HepG2 (cell line): ENCODE measurements around the gene FEM1B. TPM values are rescaled to one million over a fixed set of nuclear protein-coding genes. Genes with fewer than 3 reads are reported as not detected.

Experiments used
- CAMTA2 ChIP-seq: sonication (generic); formaldehyde crosslinking; IDR thresholded peaks from 2 replicates; pipeline ENCODE4 v1.4.0; 2020; ENCODE audit warnings: mild to moderate bottlenecking, missing genetic modification reagents, borderline replicate concordance
- CBX5 ChIP-seq: sonication (generic); formaldehyde crosslinking; IDR thresholded peaks from 2 replicates; pipeline ENCODE4 v1.4.0; 2020; ENCODE audit warnings: missing genetic modification reagents, borderline replicate concordance
- GATAD1 ChIP-seq: IDR thresholded peaks from 2 replicates; pipeline ENCODE4 v1.6.1; 2016; ENCODE audit warnings: missing genetic modification reagents, missing compliant biosample characterization
- KLF11 ChIP-seq: IDR thresholded peaks from 2 replicates; pipeline ENCODE4 v1.6.1; 2016; ENCODE audit warnings: missing compliant biosample characterization
- KMT2A ChIP-seq: sonication (generic); formaldehyde crosslinking; IDR thresholded peaks from 2 replicates; pipeline ENCODE4 v1.4.0; 2020; ENCODE audit warnings: missing genetic modification reagents
- LCORL ChIP-seq, 2 experiments: fragments of 450-650 bp in 1 of 2; sonication (generic) in 1 of 2; formaldehyde crosslinking in 1 of 2; IDR thresholded peaks; 2 replicates each; pipeline versions ENCODE4 v1.5.0 to v1.6.1; 2017 to 2020; ENCODE audit warnings: antibody characterized with exemption in 1 of 2, missing genetic modification reagents in 1 of 2
- MLLT10 ChIP-seq: sonication (generic); formaldehyde crosslinking; IDR thresholded peaks from 2 replicates; pipeline ENCODE4 v1.4.0; 2020; ENCODE audit warnings: missing genetic modification reagents
- PHF5A ChIP-seq: IDR thresholded peaks from one replicate; pipeline ENCODE4 v1.6.1; 2018; ENCODE audit warnings: low read depth, missing genetic modification reagents; ENCODE audit not compliant: unreplicated experiment
- POLR2AphosphoS2 ChIP-seq: IDR thresholded peaks from 2 replicates; pipeline ENCODE4 v1.6.1; 2011; ENCODE audit warnings: low read depth, low read length, improper control_type of control experiment
- RORA ChIP-seq: sonication (generic); formaldehyde crosslinking; IDR thresholded peaks from 2 replicates; pipeline ENCODE4 v1.5.0; 2020; ENCODE audit warnings: mild to moderate bottlenecking, missing genetic modification reagents, moderate library complexity
- YEATS2 ChIP-seq: sonication (generic); formaldehyde crosslinking; IDR thresholded peaks from 2 replicates; pipeline ENCODE4 v1.4.0; 2020; ENCODE audit warnings: missing genetic modification reagents, borderline replicate concordance
- ZBTB21 ChIP-seq: sonication (generic); formaldehyde crosslinking; IDR thresholded peaks from 2 replicates; pipeline ENCODE4 v1.4.0; 2020; ENCODE audit warnings: missing genetic modification reagents
- ZBTB3 ChIP-seq: sonication (generic); formaldehyde crosslinking; IDR thresholded peaks from 2 replicates; pipeline ENCODE4 v1.4.0; 2020; ENCODE audit warnings: low read depth, mild to moderate bottlenecking, moderate library complexity, missing genetic modification reagents, borderline replicate concordance
- ZFP82 ChIP-seq: sonication (generic); formaldehyde crosslinking; IDR thresholded peaks from 2 replicates; pipeline ENCODE4 v1.5.1; 2020; ENCODE audit warnings: mild to moderate bottlenecking, missing genetic modification reagents, borderline replicate concordance
- ZNF121 ChIP-seq: sonication (generic); formaldehyde crosslinking; IDR thresholded peaks from 2 replicates; pipeline ENCODE4 v1.5.0; 2020; ENCODE audit warnings: mild to moderate bottlenecking, missing genetic modification reagents
- ZNF33A ChIP-seq: sonication (generic); formaldehyde crosslinking; IDR thresholded peaks from 2 replicates; pipeline ENCODE4 v1.5.1; 2020; ENCODE audit warnings: missing genetic modification reagents, mild to moderate bottlenecking, moderate library complexity, borderline replicate concordance
- ZNF552 ChIP-seq: sonication (generic); formaldehyde crosslinking; IDR thresholded peaks from 2 replicates; pipeline ENCODE4 v1.9.0; 2022; ENCODE audit warnings: missing genetic modification reagents, mild to moderate bottlenecking, borderline replicate concordance
- polyA plus RNA-seq, 8 experiments: library from polyadenylated mRNA; depleted of rRNA in 3 of 8; stranded (reverse) in 7 of 8; unstranded in 1 of 8; fragments of >200 nt; fragmentation: Illumina TruSeq in 4 of 8; extraction: Trizol in 4 of 8; gene quantifications; 2 replicates each; pipeline versions ENCODE4 v1.2.1 to v1.2.3, GENCODE V29; 2011 to 2016; ENCODE audit warnings: low read depth in 4 of 8, missing spikeins in 1 of 8, mixed read lengths in 1 of 8; ENCODE audit not compliant: insufficient read depth in 1 of 8
- total RNA-seq, 5 experiments: library from RNA; depleted of rRNA; stranded (reverse); fragments of >200 nt; fragmentation: Illumina TruSeq; extraction: Trizol; gene quantifications; 2 replicates each; pipeline ENCODE4 v1.2.3, GENCODE V29; 2016; ENCODE audit warnings: low read depth in 1 of 5
- TF ChIP-seq, protein P1 (sequence below): sonication (generic); formaldehyde crosslinking; IDR thresholded peaks from 2 replicates; pipeline ENCODE4 v1.8.0; 2022; ENCODE audit warnings: low read depth, missing genetic modification reagents
- TF ChIP-seq, protein P2 (sequence below): sonication (generic); formaldehyde crosslinking; IDR thresholded peaks from 2 replicates; pipeline ENCODE4 v1.8.1; 2022; ENCODE audit warnings: low read depth, mild to moderate bottlenecking, missing genetic modification reagents
- TF ChIP-seq, protein P3 (sequence below): IDR thresholded peaks from 2 replicates; pipeline ENCODE4 v1.6.1; 2016; ENCODE audit warnings: low read depth, borderline replicate concordance
- TF ChIP-seq, protein P4 (sequence below): sonication (generic); formaldehyde crosslinking; IDR thresholded peaks from 2 replicates; pipeline ENCODE4 v1.4.0; 2020; ENCODE audit warnings: mild to moderate bottlenecking, low read depth, missing genetic modification reagents
- TF ChIP-seq, protein P5 (sequence below): sonication (generic); formaldehyde crosslinking; IDR thresholded peaks from 2 replicates; pipeline ENCODE4 v1.4.0; 2020; ENCODE audit warnings: low read depth, mild to moderate bottlenecking, missing genetic modification reagents

FEM1B gene
- total and polyA plus RNA-seq, 2 of the 13 experiments (the other 11 are each of a cell fraction or from before 2014, with no cell fraction given): 38.1 to 40.0 TPM

DNA sequence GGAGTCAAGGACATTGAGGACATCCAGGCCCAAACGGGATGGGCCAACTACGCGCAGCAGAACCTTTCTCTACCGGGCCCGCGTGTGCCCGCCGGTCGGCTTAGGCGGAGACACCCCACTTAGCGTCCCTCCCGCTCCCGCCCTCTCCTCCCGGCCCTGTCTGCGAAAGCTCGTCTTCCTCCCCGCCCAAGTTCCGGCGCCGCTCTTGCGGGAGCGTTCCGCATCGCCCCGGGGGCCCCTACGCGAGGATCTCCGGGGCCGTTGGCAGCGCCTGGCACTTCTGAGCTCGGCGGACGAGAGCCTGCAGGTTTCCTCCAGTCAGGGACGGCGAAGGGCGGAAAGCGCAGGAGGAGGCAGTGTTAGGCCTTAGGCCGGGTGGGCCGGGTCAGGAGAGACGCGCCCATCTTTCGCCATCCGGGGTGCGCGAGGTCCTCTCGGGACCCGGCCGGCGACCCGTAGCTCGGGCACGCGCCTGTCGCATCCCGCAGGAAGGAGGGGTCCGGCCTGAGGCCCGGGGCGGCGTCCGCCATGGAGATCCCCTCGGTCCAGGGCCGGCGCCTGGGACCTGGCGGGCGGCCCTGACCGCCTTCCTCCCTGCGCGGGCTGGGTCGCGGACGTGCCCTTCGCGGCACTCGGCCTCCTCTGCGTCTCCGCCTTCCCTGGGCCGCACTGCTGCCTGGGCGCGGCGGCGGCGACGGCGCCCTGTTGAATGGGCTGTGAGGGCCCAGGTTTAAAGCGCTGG is at the start of gene FEM1B (continued):
- peak; percentile 69; the same call in 1 of the 2 replicates for TF ChIP-seq KMT2A (CRISPR knock-in tag)
- TF ChIP-seq KLF11: no peak
- TF ChIP-seq ZNF552 (CRISPR knock-in tag): peak; percentile 64; the same call in 1 of the 2 replicates
- TF ChIP-seq, protein P1, sequence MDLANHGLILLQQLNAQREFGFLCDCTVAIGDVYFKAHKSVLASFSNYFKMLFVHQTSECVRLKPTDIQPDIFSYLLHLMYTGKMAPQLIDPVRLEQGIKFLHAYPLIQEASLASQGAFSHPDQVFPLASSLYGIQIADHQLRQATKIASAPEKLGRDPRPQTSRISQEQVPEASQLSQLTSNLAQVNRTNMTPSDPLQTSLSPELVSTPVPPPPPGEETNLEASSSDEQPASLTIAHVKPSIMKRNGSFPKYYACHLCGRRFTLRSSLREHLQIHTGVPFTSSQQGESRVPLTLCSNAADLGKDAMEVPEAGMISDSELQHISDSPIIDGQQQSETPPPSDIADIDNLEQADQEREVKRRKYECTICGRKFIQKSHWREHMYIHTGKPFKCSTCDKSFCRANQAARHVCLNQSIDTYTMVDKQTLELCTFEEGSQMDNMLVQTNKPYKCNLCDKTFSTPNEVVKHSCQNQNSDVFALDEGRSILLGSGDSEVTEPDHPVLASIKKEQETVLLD: peak; percentile 95
- TF ChIP-seq POLR2AphosphoS2: no peak
- TF ChIP-seq PHF5A (CRISPR knock-in tag): peak; percentile 80
- TF ChIP-seq ZBTB21 (CRISPR knock-in tag): 0 out of 2 replicates have a peak, but pooled peaks have one; percentile 20
- TF ChIP-seq CBX5 (CRISPR knock-in tag): peak; percentile 92; the same call in 1 of the 2 replicates
- TF ChIP-seq MLLT10 (CRISPR knock-in tag): 0 out of 2 replicates have a peak, but pooled peaks have one; percentile 60
- peak; percentile 96 for TF ChIP-seq YEATS2 (CRISPR knock-in tag)
- TF ChIP-seq ZFP82 (CRISPR knock-in tag): 0 out of 2 replicates have a peak, but pooled peaks have one; percentile 20
- peak; percentile 30 for TF ChIP-seq CAMTA2 (CRISPR knock-in tag)
- TF ChIP-seq, protein P2, sequence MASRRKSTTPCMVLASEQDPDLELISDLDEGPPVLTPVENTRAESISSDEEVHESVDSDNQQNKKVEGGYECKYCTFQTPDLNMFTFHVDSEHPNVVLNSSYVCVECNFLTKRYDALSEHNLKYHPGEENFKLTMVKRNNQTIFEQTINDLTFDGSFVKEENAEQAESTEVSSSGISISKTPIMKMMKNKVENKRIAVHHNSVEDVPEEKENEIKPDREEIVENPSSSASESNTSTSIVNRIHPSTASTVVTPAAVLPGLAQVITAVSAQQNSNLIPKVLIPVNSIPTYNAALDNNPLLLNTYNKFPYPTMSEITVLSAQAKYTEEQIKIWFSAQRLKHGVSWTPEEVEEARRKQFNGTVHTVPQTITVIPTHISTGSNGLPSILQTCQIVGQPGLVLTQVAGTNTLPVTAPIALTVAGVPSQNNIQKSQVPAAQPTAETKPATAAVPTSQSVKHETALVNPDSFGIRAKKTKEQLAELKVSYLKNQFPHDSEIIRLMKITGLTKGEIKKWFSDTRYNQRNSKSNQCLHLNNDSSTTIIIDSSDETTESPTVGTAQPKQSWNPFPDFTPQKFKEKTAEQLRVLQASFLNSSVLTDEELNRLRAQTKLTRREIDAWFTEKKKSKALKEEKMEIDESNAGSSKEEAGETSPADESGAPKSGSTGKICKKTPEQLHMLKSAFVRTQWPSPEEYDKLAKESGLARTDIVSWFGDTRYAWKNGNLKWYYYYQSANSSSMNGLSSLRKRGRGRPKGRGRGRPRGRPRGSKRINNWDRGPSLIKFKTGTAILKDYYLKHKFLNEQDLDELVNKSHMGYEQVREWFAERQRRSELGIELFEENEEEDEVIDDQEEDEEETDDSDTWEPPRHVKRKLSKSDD (CRISPR knock-in tag): peak; percentile 92
- TF ChIP-seq, protein P3, sequence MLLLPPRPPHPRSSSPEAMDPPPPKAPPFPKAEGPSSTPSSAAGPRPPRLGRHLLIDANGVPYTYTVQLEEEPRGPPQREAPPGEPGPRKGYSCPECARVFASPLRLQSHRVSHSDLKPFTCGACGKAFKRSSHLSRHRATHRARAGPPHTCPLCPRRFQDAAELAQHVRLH (CRISPR knock-in tag): peak; percentile 90; the same call in 1 of the 2 replicates
- TF ChIP-seq LCORL (IDR thresholded peaks at IDR 0.05): peak; percentile 26; the same call in 1 of the 2 replicates
- TF ChIP-seq LCORL (CRISPR knock-in tag; IDR thresholded peaks at IDR 0.05): peak; percentile 97
- peak; percentile 92 for TF ChIP-seq GATAD1 (CRISPR knock-in tag)
- no peak for TF ChIP-seq ZNF33A (CRISPR knock-in tag)
- TF ChIP-seq ZBTB3 (CRISPR knock-in tag): no peak
- TF ChIP-seq, protein P4, sequence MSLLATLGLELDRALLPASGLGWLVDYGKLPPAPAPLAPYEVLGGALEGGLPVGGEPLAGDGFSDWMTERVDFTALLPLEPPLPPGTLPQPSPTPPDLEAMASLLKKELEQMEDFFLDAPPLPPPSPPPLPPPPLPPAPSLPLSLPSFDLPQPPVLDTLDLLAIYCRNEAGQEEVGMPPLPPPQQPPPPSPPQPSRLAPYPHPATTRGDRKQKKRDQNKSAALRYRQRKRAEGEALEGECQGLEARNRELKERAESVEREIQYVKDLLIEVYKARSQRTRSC (CRISPR knock-in tag): no peak
- TF ChIP-seq, protein P5, sequence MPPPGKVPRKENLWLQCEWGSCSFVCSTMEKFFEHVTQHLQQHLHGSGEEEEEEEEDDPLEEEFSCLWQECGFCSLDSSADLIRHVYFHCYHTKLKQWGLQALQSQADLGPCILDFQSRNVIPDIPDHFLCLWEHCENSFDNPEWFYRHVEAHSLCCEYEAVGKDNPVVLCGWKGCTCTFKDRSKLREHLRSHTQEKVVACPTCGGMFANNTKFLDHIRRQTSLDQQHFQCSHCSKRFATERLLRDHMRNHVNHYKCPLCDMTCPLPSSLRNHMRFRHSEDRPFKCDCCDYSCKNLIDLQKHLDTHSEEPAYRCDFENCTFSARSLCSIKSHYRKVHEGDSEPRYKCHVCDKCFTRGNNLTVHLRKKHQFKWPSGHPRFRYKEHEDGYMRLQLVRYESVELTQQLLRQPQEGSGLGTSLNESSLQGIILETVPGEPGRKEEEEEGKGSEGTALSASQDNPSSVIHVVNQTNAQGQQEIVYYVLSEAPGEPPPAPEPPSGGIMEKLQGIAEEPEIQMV (CRISPR knock-in tag): no peak
- TF ChIP-seq ZNF121 (CRISPR knock-in tag): 0 out of 2 replicates have a peak, but pooled peaks have one; percentile 1
- TF ChIP-seq RORA (CRISPR knock-in tag): peak; percentile 47; the same call in 1 of the 2 replicates
